GM18502 (cell line): ENCODE measurements around the gene ARPC4.

Experiments
- ATAC-seq: cut with Tn5 transposase; IDR thresholded peaks from one replicate; pipeline ENCODE4 v1.9.1; 2021; ENCODE audit warnings: mild to moderate bottlenecking; ENCODE audit not compliant: unreplicated experiment, poor library complexity

ARPC4 gene

DNA sequence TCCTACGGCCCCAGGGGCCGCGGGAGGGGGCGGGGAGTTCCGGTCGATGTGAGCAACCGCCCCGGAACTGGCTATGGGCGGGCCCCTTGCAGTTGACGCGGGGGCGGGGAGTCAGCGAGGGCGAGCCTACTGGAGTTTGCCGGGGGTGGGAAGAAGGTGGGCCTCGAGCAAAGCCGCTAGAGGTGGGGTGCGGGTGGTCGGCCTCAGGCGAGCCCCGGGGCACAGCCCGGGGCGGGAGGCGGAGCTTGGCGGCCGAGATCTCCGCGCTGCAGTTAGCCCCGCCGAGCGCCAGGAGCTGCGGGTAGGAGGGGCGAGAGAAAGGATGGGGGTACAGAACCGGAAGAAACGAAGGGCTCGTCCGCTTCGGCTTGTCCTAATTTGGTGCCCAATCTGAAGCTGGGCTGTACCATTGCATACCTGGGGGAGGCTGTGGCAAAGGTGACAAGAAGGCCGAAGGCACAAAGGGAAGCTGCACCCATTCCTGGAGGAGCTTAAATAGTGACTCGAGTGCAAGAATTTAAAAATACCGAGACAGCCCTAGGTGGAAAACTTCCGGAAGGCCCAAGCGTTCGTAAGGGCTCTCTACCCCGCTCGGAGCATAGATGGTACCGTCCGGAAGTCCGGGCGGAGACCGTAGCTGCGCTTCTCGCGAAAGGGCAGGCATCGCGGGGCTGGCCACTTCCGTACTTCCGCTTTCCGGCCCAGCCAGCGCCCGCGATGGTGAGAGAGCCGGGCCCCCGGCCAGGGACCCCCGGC is at the start of gene ARPC4, which contains the start of gene TADA3:
Gene ARPC4 (plus strand): TSS at position 678 of the 756 bp plus-strand sequence. CDS start 40 bp downstream, at position 718.
Gene TADA3 (minus strand): TSS at position 69 of the 756 bp plus-strand sequence. CDS start 1,007 bp downstream, outside the sequence.
- peak; percentile 83 for ATAC-seq

DNA sequence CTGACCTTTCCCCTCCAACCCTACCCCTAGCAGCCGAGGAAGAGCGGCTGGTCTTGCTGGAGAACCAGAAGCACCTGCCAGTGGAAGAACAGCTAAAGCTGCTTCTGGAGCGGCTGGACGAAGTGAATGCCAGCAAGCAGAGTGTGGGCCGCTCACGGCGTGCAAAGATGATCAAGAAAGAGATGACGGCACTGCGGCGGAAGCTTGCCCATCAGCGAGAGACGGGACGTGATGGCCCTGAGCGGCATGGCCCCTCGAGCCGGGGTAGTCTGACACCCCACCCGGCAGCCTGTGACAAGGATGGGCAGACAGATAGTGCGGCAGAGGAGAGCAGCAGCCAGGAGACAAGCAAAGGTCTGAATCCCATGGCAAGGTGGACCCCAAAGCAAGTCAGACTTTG is 49.3 kb upstream of the ARPC4 start:
- no peak for ATAC-seq

DNA sequence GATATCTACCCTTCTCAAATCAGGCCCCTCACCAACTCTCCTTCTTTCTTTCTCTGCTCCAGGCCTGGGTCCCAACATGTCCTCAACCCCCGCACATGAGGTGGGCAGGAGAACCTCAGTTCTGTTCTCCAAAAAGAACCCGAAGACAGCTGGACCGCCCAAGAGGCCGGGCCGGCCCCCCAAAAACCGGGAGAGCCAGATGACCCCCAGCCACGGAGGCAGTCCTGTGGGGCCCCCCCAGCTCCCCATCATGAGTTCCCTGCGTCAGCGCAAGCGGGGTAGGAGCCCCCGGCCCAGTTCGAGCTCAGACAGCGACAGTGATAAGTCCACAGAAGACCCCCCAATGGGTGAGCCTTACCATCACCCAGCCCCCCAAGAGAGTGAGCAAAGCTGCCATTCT is 48.7 kb upstream of the ARPC4 start:
- ATAC-seq = no peak

DNA sequence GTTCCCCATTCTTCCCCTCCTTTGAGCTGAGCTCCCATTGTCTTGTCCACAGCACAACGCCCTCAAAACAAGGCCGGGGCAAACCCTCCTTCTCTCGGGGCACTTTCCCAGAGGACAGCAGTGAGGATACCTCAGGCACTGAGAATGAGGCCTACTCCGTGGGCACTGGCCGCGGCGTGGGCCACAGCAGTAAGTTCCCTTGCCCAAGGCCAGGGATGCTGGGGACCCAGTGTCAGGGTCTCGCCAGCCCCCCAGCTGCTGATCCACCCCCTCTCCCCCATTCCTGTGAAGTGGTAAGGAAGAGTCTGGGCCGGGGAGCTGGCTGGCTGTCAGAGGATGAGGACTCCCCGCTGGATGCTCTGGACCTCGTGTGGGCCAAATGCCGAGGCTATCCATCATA is 47.4 kb upstream of the ARPC4 start:
- ATAC-seq = no peak

DNA sequence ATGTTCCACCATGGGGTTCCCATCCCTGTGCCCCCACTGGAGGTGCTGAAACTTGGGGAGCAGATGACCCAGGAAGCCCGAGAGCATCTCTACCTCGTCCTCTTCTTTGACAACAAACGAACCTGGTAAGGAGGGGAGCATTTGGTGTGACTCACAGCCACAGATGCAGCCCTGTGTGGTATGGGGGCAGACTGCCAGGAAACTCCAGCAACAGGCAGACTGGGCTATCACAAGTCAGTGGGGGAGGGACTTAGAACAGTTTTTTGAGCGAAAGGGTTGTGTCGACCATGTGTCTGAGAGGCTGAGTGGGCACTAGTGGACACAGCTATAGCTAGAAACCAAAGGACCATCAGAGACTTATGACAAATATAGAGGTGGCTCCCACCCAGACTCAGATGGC is 46.6 kb upstream of the ARPC4 start:
- no peak for ATAC-seq

DNA sequence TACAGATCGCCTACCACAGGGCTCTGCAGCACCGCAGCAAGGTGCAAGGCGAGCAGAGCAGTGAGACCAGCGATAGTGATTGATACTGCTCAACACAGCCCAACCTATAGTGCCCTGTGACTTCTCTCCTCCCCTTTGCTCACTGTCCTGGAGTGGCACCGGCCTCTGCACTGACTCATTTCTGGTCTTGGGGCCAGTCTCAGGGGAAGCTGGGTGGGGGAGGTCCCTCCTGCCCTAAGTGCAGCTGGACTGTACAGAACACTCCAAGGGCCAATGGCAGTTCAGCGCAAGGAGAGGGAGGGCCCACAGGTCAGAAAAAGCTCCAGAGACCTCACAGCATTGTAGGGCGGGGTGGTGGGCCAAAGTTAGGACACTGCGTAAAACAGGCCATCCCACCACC is 45.6 kb upstream of the ARPC4 start:
- no peak for ATAC-seq

DNA sequence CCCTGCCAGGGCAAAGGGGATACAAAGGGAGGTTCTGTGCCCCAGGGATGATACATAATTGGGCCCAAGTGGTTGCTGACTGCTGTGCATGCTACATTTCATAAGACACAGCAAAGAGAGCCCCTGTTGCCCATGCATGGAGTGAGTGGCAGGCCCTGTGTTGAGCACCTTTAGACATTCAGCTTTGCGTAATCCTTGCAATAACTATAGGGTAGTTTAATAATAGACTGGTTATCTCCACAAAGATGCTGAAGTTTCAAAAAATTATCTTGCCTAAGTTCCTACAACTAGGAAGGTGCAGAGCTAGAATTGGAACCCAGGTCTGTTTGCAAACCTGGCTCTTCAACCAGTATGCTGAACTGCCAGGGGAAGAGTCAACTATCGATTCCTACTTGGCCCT is 44.9 kb upstream of the ARPC4 start:
- no peak for ATAC-seq

DNA sequence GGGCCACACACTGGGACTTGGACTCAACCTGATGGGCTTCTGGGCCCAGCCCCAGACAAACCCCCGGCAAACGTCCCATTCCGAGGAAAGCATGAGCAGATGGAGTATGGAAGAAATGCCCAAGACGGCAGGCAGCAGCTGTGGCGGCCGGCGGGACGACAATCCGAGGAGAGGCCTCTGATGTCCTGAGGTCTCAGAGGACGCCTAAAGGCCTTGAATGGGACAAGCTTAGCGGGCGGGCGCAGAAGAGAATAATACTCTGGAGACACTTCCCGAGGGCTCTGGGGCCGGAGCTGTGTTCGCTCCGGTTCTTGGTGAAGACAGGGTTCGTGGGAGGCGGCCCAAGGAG is 43.6 kb upstream of the ARPC4 start:
- no peak for ATAC-seq

DNA sequence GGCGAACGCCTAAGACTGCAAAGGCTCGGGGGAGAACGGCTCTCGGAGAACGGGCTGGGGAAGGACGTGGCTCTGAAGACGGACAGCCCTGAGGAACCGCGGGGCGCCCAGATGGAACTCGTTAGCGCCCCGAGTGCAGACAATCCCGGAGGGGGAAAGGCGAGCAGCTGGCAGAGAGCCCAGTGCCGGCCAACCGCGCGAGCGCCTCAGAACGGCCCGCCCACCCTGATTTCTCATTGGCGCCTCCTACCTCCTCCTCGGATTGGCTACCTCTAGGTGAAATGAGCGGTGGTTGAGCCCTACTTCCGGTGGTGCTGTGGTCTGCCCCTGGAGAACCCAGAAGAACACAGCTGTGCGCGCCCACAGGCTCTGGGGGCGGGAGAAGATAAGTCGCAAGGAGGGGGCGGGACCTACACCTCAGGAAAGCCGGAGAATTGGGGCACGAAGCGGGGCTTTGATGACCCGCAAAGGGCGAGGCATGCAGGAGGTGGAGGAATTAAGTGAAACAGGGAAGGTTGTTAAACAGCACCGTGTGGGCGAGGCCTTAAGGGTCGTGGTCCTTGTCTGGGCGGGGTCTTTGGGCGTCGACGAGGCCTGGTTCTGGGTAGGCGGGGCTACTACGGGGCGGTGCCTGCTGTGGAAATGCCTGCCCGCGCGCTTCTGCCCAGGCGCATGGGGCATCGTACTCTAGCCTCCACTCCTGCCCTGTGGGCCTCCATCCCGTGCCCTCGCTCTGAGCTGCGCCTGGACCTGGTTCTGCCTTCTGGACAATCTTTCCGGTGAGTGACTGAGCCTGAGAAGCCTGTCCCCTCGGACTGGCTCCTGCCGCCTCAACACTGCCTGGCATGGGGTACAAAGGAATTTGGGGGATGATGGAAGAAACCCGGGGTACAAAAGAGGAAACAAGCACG is 43.0 kb upstream of the ARPC4 start, which contains the start of gene OGG1:
Gene OGG1 (plus strand): TSS at position 308 of the 911 bp plus-strand sequence. CDS start 335 bp downstream, at position 643.
- peak; percentile 94 for ATAC-seq

DNA sequence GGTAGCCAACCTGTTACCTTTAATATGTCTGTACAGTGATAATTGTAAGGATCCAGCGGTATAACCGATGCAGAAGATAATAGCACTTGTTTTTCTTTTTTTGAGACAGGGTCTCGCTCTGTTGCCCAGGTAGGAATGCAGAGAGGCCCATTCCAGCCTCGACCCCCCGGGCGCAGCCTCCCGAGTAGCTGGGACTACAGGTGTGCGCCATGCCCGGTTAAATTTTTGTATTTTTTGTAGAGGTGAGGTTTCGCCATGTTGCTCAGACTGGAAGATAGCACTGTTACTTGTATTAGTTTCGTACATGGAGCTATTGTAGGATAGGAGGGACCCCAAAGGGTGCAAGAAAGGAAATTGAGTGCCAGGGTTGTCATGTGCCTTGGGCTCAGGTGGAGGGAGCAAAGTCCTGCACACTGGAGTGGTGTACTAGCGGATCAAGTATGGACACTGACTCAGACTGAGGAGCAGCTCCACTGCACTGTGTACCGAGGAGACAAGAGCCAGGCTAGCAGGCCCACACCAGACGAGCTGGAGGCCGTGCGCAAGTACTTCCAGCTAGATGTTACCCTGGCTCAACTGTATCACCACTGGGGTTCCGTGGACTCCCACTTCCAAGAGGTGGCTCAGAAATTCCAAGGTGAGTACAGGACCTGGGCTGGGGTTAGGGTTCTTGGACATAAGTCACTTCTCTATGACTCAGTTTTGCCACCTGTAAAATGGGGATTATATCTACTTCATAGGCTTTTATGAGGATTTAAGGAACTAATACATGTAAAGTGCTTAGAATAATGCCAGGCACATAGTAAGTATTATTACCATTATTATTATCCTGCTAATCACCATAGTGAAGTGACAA is 42.1 kb upstream of the ARPC4 start:
- no peak for ATAC-seq

DNA sequence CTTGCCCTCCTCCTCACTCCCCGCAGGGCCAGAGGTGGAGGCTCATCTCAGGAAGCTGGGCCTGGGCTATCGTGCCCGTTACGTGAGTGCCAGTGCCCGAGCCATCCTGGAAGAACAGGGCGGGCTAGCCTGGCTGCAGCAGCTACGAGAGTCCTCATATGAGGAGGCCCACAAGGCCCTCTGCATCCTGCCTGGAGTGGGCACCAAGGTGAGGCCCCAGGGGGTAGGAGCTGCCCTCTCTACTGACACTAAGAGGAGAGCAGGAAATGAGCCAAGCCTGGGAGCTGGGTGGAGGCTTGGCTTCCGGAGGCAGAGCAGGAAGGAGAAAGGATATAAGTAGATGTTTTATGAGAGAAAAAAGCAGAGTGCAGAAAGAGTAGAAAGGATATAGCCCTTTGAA is 38.2 kb upstream of the ARPC4 start:
- no peak for ATAC-seq

DNA sequence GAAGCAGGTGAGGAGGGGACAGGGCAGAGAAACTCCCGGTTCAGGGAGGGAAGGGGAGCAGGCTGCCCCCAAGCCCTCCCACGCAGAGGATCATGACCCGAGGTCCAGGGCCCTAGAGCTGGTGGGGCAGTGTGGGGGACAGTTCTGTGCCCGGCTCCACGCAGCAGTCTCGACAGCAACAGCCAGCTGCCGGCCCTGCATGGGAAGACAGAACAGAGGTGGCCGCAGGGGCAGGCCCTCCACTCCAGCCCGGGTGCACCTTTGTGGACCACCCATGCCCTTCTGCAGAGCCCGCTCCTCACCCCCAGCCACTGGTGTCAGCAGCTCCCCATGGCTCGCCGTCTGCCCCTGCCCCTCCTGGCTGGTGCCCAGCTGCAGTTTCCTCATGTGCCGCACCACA is 35.5 kb upstream of the ARPC4 start:
- no peak for ATAC-seq

DNA sequence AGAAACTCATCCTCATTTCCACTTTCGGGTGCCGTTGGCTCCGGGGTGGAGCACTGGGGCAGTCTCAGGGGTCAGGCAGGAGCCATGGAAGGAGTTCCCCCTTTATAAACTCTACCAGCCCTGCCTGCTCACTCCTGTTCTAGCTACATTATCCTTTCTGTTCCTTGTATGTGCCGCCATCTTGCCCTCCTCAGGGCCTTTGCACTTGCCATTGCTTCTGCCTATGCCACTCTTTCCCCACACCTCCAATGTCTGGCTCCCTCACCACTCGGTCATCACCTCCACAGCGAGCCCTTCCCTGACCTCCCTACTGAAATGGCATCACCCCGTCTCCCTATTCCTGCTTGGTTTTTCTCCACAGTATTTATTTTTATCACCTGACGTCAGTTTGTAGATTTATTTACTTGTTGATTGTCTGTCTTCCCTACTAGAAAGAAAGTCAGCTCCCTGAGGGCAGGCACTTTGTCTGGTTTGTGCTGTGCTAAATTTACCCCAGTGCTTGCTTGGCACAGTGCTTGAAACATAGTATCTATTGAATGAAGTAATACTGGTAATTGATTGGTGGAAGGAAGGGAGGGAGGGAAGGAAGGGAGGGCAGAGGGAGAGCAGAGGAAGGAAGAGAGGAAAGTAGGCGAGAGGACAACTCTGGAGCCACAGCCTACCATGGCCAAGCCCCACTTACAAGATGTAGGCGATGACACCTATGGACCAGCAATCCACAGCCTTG is 31.9 kb upstream of the ARPC4 start:
- ATAC-seq = no peak

DNA sequence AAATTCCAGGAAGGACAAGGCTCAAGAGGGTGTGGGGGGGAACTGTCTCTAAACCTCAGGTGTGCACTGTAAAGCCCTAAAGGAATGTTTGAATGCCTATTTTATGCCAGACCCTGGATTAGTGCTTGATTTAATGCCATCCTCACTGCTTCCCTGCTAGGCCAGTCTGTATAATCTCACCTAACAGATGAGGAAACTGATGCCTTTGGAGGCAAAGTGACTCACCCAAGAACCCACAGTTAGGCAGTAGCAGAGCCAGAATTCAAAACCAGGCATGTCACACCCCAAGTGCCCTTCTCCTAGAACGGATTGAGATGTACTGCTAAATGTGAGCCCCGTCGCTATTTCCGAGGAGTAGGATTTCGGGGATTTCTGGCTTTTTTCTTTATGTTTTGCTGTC is 31.0 kb upstream of the ARPC4 start:
- ATAC-seq = no peak

DNA sequence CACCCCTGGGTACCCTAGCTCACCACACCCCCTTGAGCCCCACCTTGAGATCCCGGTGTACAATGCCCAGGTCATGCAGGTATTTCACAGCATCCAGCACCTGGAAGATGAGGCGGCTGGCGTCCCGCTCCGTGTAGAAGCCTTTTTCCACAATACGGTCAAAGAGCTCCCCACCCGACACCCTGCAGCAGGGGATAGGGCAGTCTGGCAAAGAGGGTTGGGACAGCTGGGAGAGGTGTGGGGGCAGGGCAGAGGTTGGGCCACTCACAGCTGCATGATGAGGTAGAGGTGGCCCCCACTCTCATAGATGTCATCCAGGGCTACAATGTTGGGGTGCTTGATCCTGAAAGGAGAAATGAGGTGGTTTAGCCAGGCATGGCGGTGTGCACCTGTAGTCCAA is 30.0 kb upstream of the ARPC4 start:
- no peak for ATAC-seq

DNA sequence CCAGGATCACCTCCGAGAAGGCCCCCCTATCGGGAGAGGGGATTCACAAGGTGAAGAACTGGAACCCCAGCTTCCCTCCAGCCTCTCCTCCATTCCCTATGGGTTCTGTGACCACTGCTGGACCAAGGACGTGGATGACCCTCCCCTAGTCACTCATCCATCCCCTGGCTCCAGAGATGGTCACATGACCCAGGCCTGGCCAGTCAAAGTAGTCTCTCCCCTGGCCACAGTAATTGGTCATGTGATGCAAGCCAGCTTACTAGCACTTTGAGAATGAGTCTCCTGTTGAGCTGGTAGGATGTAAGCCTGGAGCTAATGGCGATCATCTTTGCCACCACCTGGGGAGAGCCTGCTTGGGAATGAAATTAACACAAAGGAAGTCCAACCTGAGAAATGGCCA is 27.0 kb upstream of the ARPC4 start:
- ATAC-seq = no peak

DNA sequence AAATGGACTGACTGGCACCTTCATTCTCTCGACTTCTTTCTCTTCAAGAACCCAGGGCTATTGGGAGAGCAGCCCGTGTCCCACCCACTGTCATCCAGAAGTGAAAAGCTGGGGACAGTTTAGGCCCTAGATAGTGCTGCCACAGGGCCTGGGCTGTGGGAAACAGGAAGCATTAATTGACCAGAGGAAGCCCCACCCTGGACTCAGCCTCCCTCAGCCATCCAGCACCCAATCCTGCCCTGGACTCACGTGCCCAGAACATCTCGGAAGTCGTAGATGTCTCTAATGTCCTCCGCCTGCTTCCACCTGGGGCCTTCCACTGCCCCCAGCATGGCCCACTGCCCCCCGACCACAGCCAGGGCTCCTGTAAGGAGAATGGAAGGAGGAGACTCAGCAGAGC is 25.5 kb upstream of the ARPC4 start:
- no peak for ATAC-seq

DNA sequence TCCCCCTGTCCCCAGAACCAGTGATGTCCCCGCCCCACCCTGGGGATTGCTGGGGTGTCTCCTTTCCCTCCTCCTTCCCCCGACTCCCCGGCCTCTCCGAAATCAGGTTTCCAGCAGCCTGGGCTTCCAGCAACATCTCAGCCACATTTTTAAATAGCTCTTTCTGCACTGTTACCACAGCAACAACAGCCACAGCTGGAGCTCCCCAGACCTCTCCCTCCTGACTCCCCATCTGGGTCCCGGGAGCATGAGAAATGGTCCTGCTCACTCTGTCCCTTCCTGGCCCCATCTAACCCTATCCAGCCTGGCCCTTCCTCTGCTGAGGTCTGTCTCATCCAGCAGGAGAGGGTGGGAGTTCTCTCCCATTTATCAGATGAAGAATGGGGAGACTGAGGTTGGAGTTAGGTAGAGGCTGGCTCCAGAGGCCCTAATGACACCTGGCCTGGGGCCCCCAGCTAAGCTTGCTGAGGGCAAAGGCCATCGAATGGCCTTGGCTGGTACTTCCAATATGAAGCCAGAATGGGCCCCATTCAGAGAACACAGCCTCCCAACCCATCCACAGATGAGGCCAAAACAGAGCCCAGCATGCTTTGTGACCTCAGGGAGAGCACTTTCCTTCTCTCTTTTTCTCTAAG is 24.6 kb upstream of the ARPC4 start:
- no peak for ATAC-seq

DNA sequence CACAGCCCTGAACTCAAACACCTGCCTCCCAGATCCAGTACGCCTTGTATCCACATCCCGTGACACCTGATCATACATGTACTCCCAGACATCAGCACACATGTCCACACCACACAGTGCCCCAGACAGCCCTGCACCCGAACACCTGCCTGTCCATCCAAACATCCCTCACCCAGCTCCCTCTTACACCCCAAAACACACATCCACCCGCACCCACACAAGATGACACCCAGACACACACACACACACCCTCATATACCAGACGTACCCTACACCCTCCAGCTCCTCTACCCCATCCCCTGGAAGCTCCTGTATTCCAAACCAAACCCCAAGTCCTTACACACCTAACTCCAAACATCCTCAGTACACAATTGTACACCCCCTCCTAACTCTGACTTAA is 23.9 kb upstream of the ARPC4 start:
- no peak for ATAC-seq
